H1 (cell line): Measurements from ENCODE around the gene IGFBP3. TPM values are rescaled to one million over a fixed set of nuclear protein-coding genes. Genes with fewer than 3 reads are reported as not detected.

Experiments used
- CTCF ChIA-PET: fragments of 300-600 bp; sonication (Branson Sonifier 250); formaldehyde crosslinking; loops from one replicate; lab custom pipeline; 2021; ENCODE audit not compliant: partially characterized antibody; lab: Charles Lee
- POLR2A ChIA-PET: fragments of 300-600 bp; sonication (Branson Sonifier 250); formaldehyde crosslinking; loops from one replicate; lab custom pipeline; 2021; ENCODE audit warnings: inconsistent platforms; ENCODE audit not compliant: partially characterized antibody; lab: Charles Lee
- DNase-seq, 2 experiments: peaks; one replicate each; pipeline versions ENCODE4 v3.0.0 to v3.0.0-alpha.2; 2010 to 2022; ENCODE audit warnings: low spot score in 2 of 2, low read depth in 1 of 2, mixed read lengths in 1 of 2
- FAIRE-seq: peaks from 2 replicates; lab custom pipeline; 2011; peaks lifted over from hg19 to GRCh38; lab: Jason Lieb, UNC
- H2AFZ ChIP-seq: 2 replicates; pipeline ENCODE4 v1.8.1; 2012; ENCODE audit warnings: low read length, inconsistent platforms
- H2AK5ac ChIP-seq: 2 replicates; pipeline ENCODE4 v1.6.1; 2013; ENCODE audit warnings: low read depth, low read length
- H2BK120ac ChIP-seq: replicated peaks from 2 replicates; pipeline ENCODE3; 2013; ENCODE audit warnings: low read depth, low read length, inconsistent platforms
- H2BK12ac ChIP-seq: 2 replicates; pipeline ENCODE4 v1.6.1; 2013; ENCODE audit warnings: low read depth, low read length
- H2BK15ac ChIP-seq: 2 replicates; pipeline ENCODE4 v1.6.1; 2013; ENCODE audit warnings: low read length
- H2BK20ac ChIP-seq: 2 replicates; pipeline ENCODE4 v1.6.1; 2013; ENCODE audit warnings: low read length
- H2BK5ac ChIP-seq: 2 replicates; pipeline ENCODE4 v1.6.1; 2013; ENCODE audit warnings: low read depth, low read length
- H3K14ac ChIP-seq: 2 replicates; pipeline ENCODE4 v1.6.1; 2013; ENCODE audit warnings: inconsistent platforms; ENCODE audit not compliant: insufficient read length
- H3K18ac ChIP-seq: 2 replicates; pipeline ENCODE4 v1.6.1; 2013; ENCODE audit warnings: low read length; ENCODE audit errors: extremely low read depth
- H3K23ac ChIP-seq: 2 replicates; pipeline ENCODE4 v1.6.1; 2013; ENCODE audit warnings: inconsistent platforms; ENCODE audit not compliant: insufficient read length
- H3K23me2 ChIP-seq: 2 replicates; pipeline ENCODE4 v1.6.1; 2013; ENCODE audit warnings: low read depth, low read length
- H3K27ac ChIP-seq: 2 replicates; pipeline ENCODE4 v1.6.1; 2011; ENCODE audit warnings: low read depth, low read length, inconsistent platforms
- H3K27me3 ChIP-seq, 4 experiments: replicated peaks in 1 of 4; 1 replicate in 1 of 4; 2 replicates in 3 of 4; pipeline versions ENCODE4 v1.6.1 to v1.8.1; 2011 to 2013; ENCODE audit warnings: low read length in 3 of 4, mild to moderate bottlenecking in 3 of 4, inconsistent platforms in 2 of 4, mixed read lengths in 2 of 4, moderate library complexity in 1 of 4; ENCODE audit not compliant: control insufficient read depth in 3 of 4, insufficient read depth in 3 of 4; ENCODE audit errors: extremely low read depth in 1 of 4
- H3K36me3 ChIP-seq, 4 experiments: 2 replicates each; pipeline versions ENCODE4 v1.6.1 to v1.8.1; 2011 to 2013; ENCODE audit warnings: mild to moderate bottlenecking in 4 of 4, low read length in 3 of 4, moderate library complexity in 2 of 4, control low read depth in 1 of 4, inconsistent platforms in 1 of 4; ENCODE audit not compliant: insufficient read depth in 4 of 4, control insufficient read depth in 2 of 4
- H3K4ac ChIP-seq: replicated peaks from 2 replicates; pipeline ENCODE3; 2013; ENCODE audit warnings: low read length, low read depth, mixed read lengths, inconsistent platforms; ENCODE audit not compliant: insufficient read length
- H3K4me1 ChIP-seq, 4 experiments: replicated peaks in 1 of 4; 1 replicate in 1 of 4; 2 replicates in 3 of 4; pipeline versions ENCODE4 v1.6.1 to v1.8.1; 2011 to 2013; ENCODE audit warnings: low read length in 3 of 4, inconsistent platforms in 2 of 4, mixed read lengths in 1 of 4; ENCODE audit not compliant: insufficient read depth in 4 of 4, control insufficient read depth in 3 of 4
- H3K4me2 ChIP-seq, 2 experiments: 2 replicates each; pipeline versions ENCODE4 v1.6.1 to v1.8.1; 2011 to 2013; ENCODE audit warnings: low read depth in 2 of 2, low read length in 2 of 2, control low read depth in 1 of 2, inconsistent platforms in 1 of 2, mild to moderate bottlenecking in 1 of 2; ENCODE audit not compliant: insufficient read depth in 1 of 2
- H3K4me3 ChIP-seq, 4 experiments: fragments of 200-600, 300-600 bp in 1 of 4; sonication (generic), shearing (Covaris generic), sonication (Bioruptor Twin) in 1 of 4; 2 replicates each; pipeline versions ENCODE4 v1.5.1 to v1.8.1; 2011 to 2016; ENCODE audit warnings: low read length in 4 of 4, low read depth in 3 of 4, control low read depth in 2 of 4, inconsistent platforms in 2 of 4, mild to moderate bottlenecking in 2 of 4, mixed read lengths in 1 of 4, moderate library complexity in 1 of 4; ENCODE audit not compliant: insufficient read depth in 2 of 4; ENCODE audit errors: extremely low read depth in 1 of 4
- H3K56ac ChIP-seq: replicated peaks from 2 replicates; pipeline ENCODE3; 2013; ENCODE audit warnings: low read depth, mild to moderate bottlenecking, mixed read lengths, low read length, inconsistent platforms; ENCODE audit not compliant: insufficient read length
- H3K79me1 ChIP-seq: 2 replicates; pipeline ENCODE4 v1.6.1; 2013; ENCODE audit warnings: low read depth, low read length, control low read depth
- H3K79me2 ChIP-seq, 2 experiments: 2 replicates each; pipeline versions ENCODE4 v1.6.1 to v1.8.1; 2012 to 2013; ENCODE audit warnings: low read length in 2 of 2, mild to moderate bottlenecking in 2 of 2, inconsistent platforms in 1 of 2; ENCODE audit not compliant: insufficient read depth in 2 of 2, control insufficient read depth in 1 of 2
- H3K9ac ChIP-seq, 4 experiments: replicated peaks in 1 of 4; 1 replicate in 1 of 4; 2 replicates in 3 of 4; pipeline versions ENCODE4 v1.6.1 to v1.8.1; 2011 to 2013; ENCODE audit warnings: low read depth in 3 of 4, low read length in 3 of 4, control low read depth in 2 of 4, mild to moderate bottlenecking in 2 of 4, moderate library complexity in 2 of 4, inconsistent platforms in 1 of 4; ENCODE audit errors: extremely low read depth in 1 of 4
- H3K9me3 ChIP-seq, 2 experiments: 2 replicates each; pipeline versions ENCODE4 v1.6.1 to v1.8.1; 2012 to 2013; ENCODE audit warnings: mild to moderate bottlenecking in 2 of 2, moderate library complexity in 2 of 2, control low read depth in 1 of 2, inconsistent platforms in 1 of 2, low read depth in 1 of 2, low read length in 1 of 2, mixed read lengths in 1 of 2; ENCODE audit not compliant: insufficient read depth in 2 of 2
- H4K20me1 ChIP-seq, 2 experiments: replicated peaks in 1 of 2; 2 replicates each; pipeline versions ENCODE3 to v1.8.1; 2011 to 2013; ENCODE audit warnings: inconsistent platforms in 2 of 2, low read length in 2 of 2, mild to moderate bottlenecking in 1 of 2; ENCODE audit not compliant: insufficient read depth in 2 of 2, control insufficient read depth in 1 of 2
- H4K5ac ChIP-seq: 2 replicates; pipeline ENCODE4 v1.6.1; 2013; ENCODE audit warnings: low read length, low read depth, mixed read lengths, inconsistent platforms; ENCODE audit not compliant: insufficient read length
- H4K8ac ChIP-seq: 2 replicates; pipeline ENCODE4 v1.8.0; 2013; ENCODE audit warnings: mild to moderate bottlenecking, moderate library complexity, low read length, inconsistent platforms; ENCODE audit not compliant: insufficient read depth; ENCODE audit errors: extremely low read depth
- H4K91ac ChIP-seq: replicated peaks from 2 replicates; pipeline ENCODE3; 2013; ENCODE audit warnings: low read length, mixed read lengths, inconsistent platforms; ENCODE audit not compliant: insufficient read length
- CHD2 ChIP-seq: IDR thresholded peaks from 2 replicates; pipeline ENCODE4 v1.6.1; 2012; ENCODE audit warnings: low read length, improper control_type of control experiment
- CTCF ChIP-seq, 3 experiments: IDR thresholded peaks; 1 replicate in 2 of 3; 2 replicates in 1 of 3; pipeline versions ENCODE4 v1.5.1 to v1.6.1; 2011; ENCODE audit warnings: low read length in 3 of 3, mild to moderate bottlenecking in 3 of 3, inconsistent platforms in 2 of 3, low read depth in 1 of 3, moderate library complexity in 1 of 3; ENCODE audit not compliant: insufficient read depth in 1 of 3; ENCODE audit errors: control extremely low read depth in 1 of 3
- KDM1A ChIP-seq: fragments of 200-600, 300-600 bp; sonication (generic); IDR thresholded peaks from 2 replicates; pipeline ENCODE4 v1.7.1; 2016; ENCODE audit warnings: mild to moderate bottlenecking, low read length, borderline replicate concordance
- SAP30 ChIP-seq: fragments of 300-600 bp; sonication (generic); IDR thresholded peaks from 2 replicates; pipeline ENCODE4 v1.7.1; 2012; ENCODE audit warnings: low read length, moderate library complexity, mild to moderate bottlenecking, inconsistent platforms; ENCODE audit not compliant: insufficient read depth, insufficient replicate concordance
- SIRT6 ChIP-seq: IDR thresholded peaks from one replicate; pipeline ENCODE4 v1.7.1; 2012; ENCODE audit warnings: low read length, inconsistent platforms
- SP2 ChIP-seq: IDR thresholded peaks from 2 replicates; pipeline ENCODE4 v1.6.1; 2012; ENCODE audit warnings: mild to moderate bottlenecking, low read length, inconsistent platforms
- SUZ12 ChIP-seq: fragments of 200-600 bp; sonication (generic); IDR thresholded peaks from 2 replicates; pipeline ENCODE4 v1.6.1; 2012; ENCODE audit warnings: mild to moderate bottlenecking, inconsistent platforms, low read length, moderate library complexity, mixed read lengths
- TBP ChIP-seq: IDR thresholded peaks from 2 replicates; pipeline ENCODE4 v1.6.1; 2011; ENCODE audit warnings: low read depth, low read length, improper control_type of control experiment
- WGBS, 2 experiments: shearing (Covaris generic) in 1 of 2; methylation state at CpG; one replicate each; pipeline versions ENCODE4 v1.1.6 to v1.1.7; 2013 to 2015; ENCODE audit warnings: low lambda C conversion rate in 2 of 2, mixed read lengths in 2 of 2, inconsistent platforms in 1 of 2, low coverage in 1 of 2, missing lambda C conversion rate in 1 of 2; ENCODE audit not compliant: insufficient replicate concordance in 2 of 2, insufficient coverage in 1 of 2, insufficient read length in 1 of 2; ENCODE audit errors: extremely low coverage in 1 of 2, missing lambda C conversion rate in 1 of 2; 5-methylcytosine and 5-hydroxymethylcytosine counted together
- polyA plus RNA-seq, 7 experiments: library from polyadenylated mRNA; depleted of rRNA in 3 of 7; stranded (reverse) in 5 of 7; unstranded in 2 of 7; fragments of >200 nt in 5 of 7; fragments of 200-250 nt in 2 of 7; gene quantifications; 1 replicate in 5 of 7; 2 replicates in 1 of 7; 4 replicates in 1 of 7; pipeline versions ENCODE4 v1.2.1 to v1.2.3, GENCODE V29; 2011 to 2013; ENCODE audit warnings: missing spikeins in 2 of 7, mixed read lengths in 2 of 7
- total RNA-seq: library from RNA; stranded (reverse); fragmentation: NEBNext Ultra II Directional; extraction: Animal tissue kit (Norgen Biotek cat#: 25700); gene quantifications from 2 replicates; pipeline ENCODE4 v1.2.1, GENCODE V29; 2021
- TF ChIP-seq, protein P1 (sequence below): IDR thresholded peaks from 2 replicates; pipeline ENCODE4 v1.6.1; 2011; ENCODE audit warnings: low read depth, mild to moderate bottlenecking, low read length; ENCODE audit not compliant: insufficient read depth

Gene IGFBP3
- total and polyA plus RNA-seq, 2 of the 8 experiments (the other 6 are each of a cell fraction or from before 2014, with no cell fraction given): 5.5 to 12.1 TPM

- peaks cover 0 to 2% of the 10 kb centered on the region in 2 experiments for H4K20me1 ChIP-seq
- no peak overlapping the region; the same call in 1 of the 2 replicates for H3K18ac ChIP-seq
- no peak overlapping the region for H4K91ac ChIP-seq
- H3K79me1 ChIP-seq: no peaks in the 10 kb centered on the region
- H2BK120ac ChIP-seq: no peak overlapping the region
- no peak overlapping the region for H3K23ac ChIP-seq
- H4K8ac ChIP-seq: no peak overlapping the region
- CTCF ChIA-PET: interaction anchor here (0.8 to 6.9 kb wide), 20 partner anchors 14 to 1149 kb away, joined by 3 to 80 read pairs (median 4); partner anchors contain the start of gene IGFBP3
- no peak overlapping the region for H3K27ac ChIP-seq
- no peaks in the 10 kb centered on the region for H3K27me3 ChIP-seq
- H2BK12ac ChIP-seq: no peak overlapping the region
- 83% methylated on average over 22 of the region's 22 CpGs; no CpG with 5 or more reads in 1 of the 2 experiments for WGBS, 2 experiments
- no peaks in the 10 kb centered on the region for H3K79me2 ChIP-seq
- H2AFZ ChIP-seq: 0 out of 2 replicates have a peak overlapping the region, but pooled peaks have one; percentile 34
- H3K4me3 ChIP-seq: no peak overlapping the region
- H3K36me3 ChIP-seq: no peaks in the 10 kb centered on the region
- no peak overlapping the region for H3K14ac ChIP-seq
- H3K4ac ChIP-seq: no peak overlapping the region
- H3K9ac ChIP-seq: no peak overlapping the region; a peak in 1 of 7 replicates
- no peak overlapping the region for H2BK15ac ChIP-seq
- FAIRE-seq: no peak
- no peaks in the 10 kb centered on the region for H3K4me1 ChIP-seq
- no peak overlapping the region for H4K5ac ChIP-seq
- H3K4me2 ChIP-seq: no peak overlapping the region
- 0 out of 2 replicates have a peak overlapping the region, but pooled peaks have one; percentile 24 for H2AK5ac ChIP-seq
- POLR2A ChIA-PET: no interaction called here
- no peak overlapping the region for H2BK20ac ChIP-seq
- no peaks in the 10 kb centered on the region for H3K9me3 ChIP-seq
- DNase-seq: peak in 1 of 2 experiments; percentile 72
- H3K56ac ChIP-seq: no peak overlapping the region
- peaks cover 5% of the 10 kb centered on the region; the same call in 1 of the 2 replicates for H3K23me2 ChIP-seq
- no peak overlapping the region for H2BK5ac ChIP-seq
- TF ChIP-seq SAP30: no peak
- peak; percentile 50 to 70 (median 67) for TF ChIP-seq CTCF (IDR thresholded peaks at IDR 0.05; ENCODE audit: control extremely low read depth in 1 of 3, insufficient read depth in 1 of 3, low read depth in 1 of 3, low read length in 3 of 3)
- TF ChIP-seq SP2: no peak
- TF ChIP-seq CHD2: no peak
- no peak for TF ChIP-seq TBP
- no peak for TF ChIP-seq SUZ12
- TF ChIP-seq SIRT6: no peak
- TF ChIP-seq, protein P1, sequence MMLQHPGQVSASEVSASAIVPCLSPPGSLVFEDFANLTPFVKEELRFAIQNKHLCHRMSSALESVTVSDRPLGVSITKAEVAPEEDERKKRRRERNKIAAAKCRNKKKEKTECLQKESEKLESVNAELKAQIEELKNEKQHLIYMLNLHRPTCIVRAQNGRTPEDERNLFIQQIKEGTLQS: no peak
- no peak for TF ChIP-seq KDM1A
Observed at GRCh38 chr7:45938626-45939302, 17.7 kb upstream of the IGFBP3 start.
